ENCODE data around the gene PLD5. TPM values are rescaled to one million over a fixed set of nuclear protein-coding genes. Genes with fewer than 3 reads are reported as not detected.

The PLD5 gene
- total and polyA plus RNA-seq, 2 of the 13 experiments (the other 11 are each of a cell fraction or from before 2014, with no cell fraction given): not detected

- in situ Hi-C loops (cut with HindIII; ENCODE audit: extremely low pct_ligation_motif_present, low pct_unique_long_range_greater_than_20kb): no loop called here
- BruUV-seq (replicated peaks): no TSS peak
- Histone ChIP-seq H3K79me2 (ENCODE audit: insufficient read depth, low read length) (no peaks in the 10 kb centered on the region), H3K4me1 (ENCODE audit: insufficient read depth, low read length) (no peaks in the 10 kb centered on the region), H3K27me3 (ENCODE audit: control insufficient read depth in 1 of 2, insufficient read depth in 2 of 2, low read length in 2 of 2) (no peaks in the 10 kb centered on the region), H3K27ac (ENCODE audit: extremely low read length, insufficient read depth, low read length) (no peak overlapping the region), H2AFZ (ENCODE audit: low read length) (no peak overlapping the region), H3K4me2 (ENCODE audit: low read depth, low read length) (no peak overlapping the region), H4K20me1 (ENCODE audit: insufficient read depth, low read length) (no peaks in the 10 kb centered on the region), H3K9ac (ENCODE audit: insufficient read depth, low read depth, low read length) (no peak overlapping the region), H3K36me3 (replicated peaks in 1 of 2; ENCODE audit: control insufficient read depth in 1 of 2, insufficient read depth in 2 of 2, low read length in 2 of 2) (no peaks in the 10 kb centered on the region), H3K9me3 (ENCODE audit: low read length) (no peaks in the 10 kb centered on the region), H3K4me3 (replicated peaks in 1 of 3; ENCODE audit: insufficient read depth in 1 of 3, low read depth in 2 of 3, low read length in 3 of 3) (no peak overlapping the region)
- WGBS (ENCODE audit: low lambda C conversion rate): 0% methylated on average over 1 of the region's 1 CpG
- DNase-seq (ENCODE audit: low spot score) (no peak), FAIRE-seq (no peak), ATAC-seq (no peak)
- ChIA-PET POLR2A (no interaction called here), CTCF (ENCODE audit: low intra/inter-chr PET ratio, low total read pairs) (no interaction called here)
- TF ChIP-seq CENPBD1 (CRISPR knock-in tag; IDR thresholded peaks at IDR 0.05; ENCODE audit: borderline replicate concordance, low read depth): no peak
- no peak for TF ChIP-seq NR2C2 (CRISPR knock-in tag; IDR thresholded peaks at IDR 0.05; ENCODE audit: borderline replicate concordance)
- no peak for TF ChIP-seq KAT2B (IDR thresholded peaks at IDR 0.05; ENCODE audit: borderline replicate concordance, low read depth, low read length)
- TF ChIP-seq ZHX2 (IDR thresholded peaks at IDR 0.05; ENCODE audit: low read depth): no peak
- TF ChIP-seq ZHX2 (CRISPR knock-in tag; IDR thresholded peaks at IDR 0.05; ENCODE audit: borderline replicate concordance): no peak
- TF ChIP-seq ZNF225 (CRISPR knock-in tag; IDR thresholded peaks at IDR 0.05): no peak
- no peak for TF ChIP-seq ZNF513 (CRISPR knock-in tag; conservative IDR thresholded peaks at IDR 0.05)
- TF ChIP-seq KLF6 (CRISPR knock-in tag; IDR thresholded peaks at IDR 0.05): no peak
- TF ChIP-seq ZNF326 (CRISPR knock-in tag; IDR thresholded peaks at IDR 0.05; ENCODE audit: borderline replicate concordance): no peak
- no peak for TF ChIP-seq KDM3A (CRISPR knock-in tag; IDR thresholded peaks at IDR 0.05; ENCODE audit: low read depth)
- no peak for TF ChIP-seq RBAK (CRISPR knock-in tag; IDR thresholded peaks at IDR 0.05)
- TF ChIP-seq ZNF556 (CRISPR knock-in tag; IDR thresholded peaks at IDR 0.05; ENCODE audit: borderline replicate concordance): no peak
- no peak for TF ChIP-seq ZBED4 (CRISPR knock-in tag; IDR thresholded peaks at IDR 0.05; ENCODE audit: borderline replicate concordance)
- TF ChIP-seq PTBP1 (IDR thresholded peaks at IDR 0.05; ENCODE audit: low read depth, low read length, poor library complexity, severe bottlenecking): no peak
- intact Hi-C loops (cut with micrococcal nuclease; ENCODE audit: unreplicated experiment): no loop called here
Observed at GRCh38 chr1:242237051-242237450, 287.4 kb downstream of the PLD5 start.
